HG03103 (cell line): Measurements from ENCODE around the gene DMRT1.
A peak's percentile ranks its signal among the peaks of the same experiment; 100 is the strongest.
"Not testable (repeated sequence)": the region's sequence is repeated elsewhere in the genome, so short reads cannot be mapped to it uniquely, and the experiment has no call there.

Source experiments
- ATAC-seq: cut with Tn5 transposase; IDR thresholded peaks from one replicate; pipeline ENCODE4 v1.9.1; 2021; ENCODE audit warnings: low read depth; ENCODE audit not compliant: unreplicated experiment

The DMRT1 gene

DNA sequence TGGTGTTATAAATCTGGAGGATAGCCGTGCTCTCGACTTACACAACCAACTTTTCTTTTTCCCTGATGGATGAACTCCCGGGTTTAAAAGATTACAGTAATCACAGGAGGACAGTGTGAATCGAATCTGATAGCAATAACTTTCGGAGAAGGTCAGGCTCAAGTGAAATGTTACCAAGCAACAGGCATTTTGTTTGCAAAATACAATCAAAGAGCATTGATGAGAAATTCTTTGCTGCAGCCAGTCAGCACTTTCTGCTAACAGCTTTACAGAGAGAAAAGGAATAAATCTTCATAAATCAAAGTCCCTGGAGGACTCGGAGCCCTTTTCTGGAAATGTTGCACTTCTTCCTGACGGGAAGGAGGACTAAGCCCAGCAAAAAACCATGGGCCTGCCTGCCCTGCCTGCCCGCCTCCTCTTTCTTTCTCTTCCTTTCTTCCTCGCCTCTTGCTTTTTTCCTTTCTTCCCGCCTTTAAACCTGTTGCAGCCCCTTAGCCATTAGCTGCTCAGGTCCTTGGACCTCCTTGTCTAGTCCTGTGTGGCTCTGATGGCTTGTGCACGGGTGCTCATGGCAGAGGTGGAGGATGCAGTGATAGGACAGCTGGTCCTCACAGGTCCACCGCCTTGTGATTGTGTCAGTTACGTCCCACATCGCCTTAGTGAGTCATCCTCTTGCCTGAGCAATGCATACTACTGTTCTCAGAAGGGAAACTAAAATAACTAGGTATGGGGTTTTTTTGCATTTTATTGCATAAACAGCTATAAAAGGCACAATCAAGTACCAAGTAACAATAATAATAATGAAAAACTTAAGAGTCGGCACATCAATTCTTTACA, 141.1 kb downstream of the DMRT1 start:
- ATAC-seq = no peak

DNA sequence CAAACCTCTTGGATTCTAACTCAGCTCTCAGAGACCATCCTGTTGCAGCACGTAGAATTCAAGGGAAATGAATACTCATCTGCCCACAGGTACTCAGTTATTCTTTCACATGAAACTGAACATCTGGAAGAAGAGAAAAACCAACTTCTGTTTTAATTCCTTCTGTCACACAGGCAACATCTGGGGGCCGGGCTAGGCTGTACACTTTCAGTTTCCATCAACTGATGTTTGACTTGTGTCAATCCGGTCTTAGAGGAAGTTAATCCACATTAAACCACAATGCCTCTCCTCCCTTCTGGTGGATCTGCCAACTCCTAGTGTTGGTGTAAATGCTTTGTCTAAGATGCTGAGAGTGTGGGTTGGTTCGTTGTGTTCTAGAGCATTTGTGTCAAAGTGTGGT, 152.5 kb downstream of the DMRT1 start:
- ATAC-seq = no peak

DNA sequence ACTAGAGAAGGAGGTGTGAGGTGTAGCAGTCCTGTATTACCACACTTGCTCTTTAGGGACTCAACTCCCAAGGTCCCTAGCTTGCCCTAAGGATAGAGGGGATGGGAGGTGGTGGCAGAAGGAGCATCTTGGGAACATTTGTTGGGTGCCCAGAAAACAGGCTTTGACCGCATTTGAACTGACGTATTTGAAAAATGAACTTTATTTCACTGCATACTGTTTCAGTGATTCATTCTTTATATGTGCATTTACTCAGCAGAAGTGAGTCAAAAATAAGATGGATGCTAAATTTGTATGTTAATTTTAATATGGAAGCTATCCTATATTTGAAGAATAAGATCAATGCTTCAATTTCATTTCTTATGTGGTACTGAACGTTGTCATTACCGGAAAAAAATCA, 153.7 kb downstream of the DMRT1 start:
- ATAC-seq = no peak

DNA sequence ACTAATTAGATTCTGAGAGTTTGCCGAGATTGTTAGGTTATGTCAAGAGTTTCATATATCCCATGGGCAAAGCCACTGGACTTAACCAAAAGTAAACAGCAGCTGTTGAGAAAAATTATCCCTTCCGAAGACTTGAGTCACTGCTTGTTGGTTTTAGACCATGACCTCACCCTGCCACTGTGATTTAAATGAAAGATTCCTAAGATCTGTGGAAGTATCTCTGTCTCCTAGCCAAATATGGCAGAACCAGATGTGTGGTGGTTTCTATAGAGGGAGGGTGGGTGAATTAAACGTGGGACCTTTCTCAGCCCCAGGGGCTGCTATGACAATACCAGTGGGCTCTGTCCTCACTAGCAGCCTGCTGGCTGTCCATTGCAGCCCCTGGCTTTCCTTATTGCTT, 154.3 kb downstream of the DMRT1 start:
- ATAC-seq = no peak

DNA sequence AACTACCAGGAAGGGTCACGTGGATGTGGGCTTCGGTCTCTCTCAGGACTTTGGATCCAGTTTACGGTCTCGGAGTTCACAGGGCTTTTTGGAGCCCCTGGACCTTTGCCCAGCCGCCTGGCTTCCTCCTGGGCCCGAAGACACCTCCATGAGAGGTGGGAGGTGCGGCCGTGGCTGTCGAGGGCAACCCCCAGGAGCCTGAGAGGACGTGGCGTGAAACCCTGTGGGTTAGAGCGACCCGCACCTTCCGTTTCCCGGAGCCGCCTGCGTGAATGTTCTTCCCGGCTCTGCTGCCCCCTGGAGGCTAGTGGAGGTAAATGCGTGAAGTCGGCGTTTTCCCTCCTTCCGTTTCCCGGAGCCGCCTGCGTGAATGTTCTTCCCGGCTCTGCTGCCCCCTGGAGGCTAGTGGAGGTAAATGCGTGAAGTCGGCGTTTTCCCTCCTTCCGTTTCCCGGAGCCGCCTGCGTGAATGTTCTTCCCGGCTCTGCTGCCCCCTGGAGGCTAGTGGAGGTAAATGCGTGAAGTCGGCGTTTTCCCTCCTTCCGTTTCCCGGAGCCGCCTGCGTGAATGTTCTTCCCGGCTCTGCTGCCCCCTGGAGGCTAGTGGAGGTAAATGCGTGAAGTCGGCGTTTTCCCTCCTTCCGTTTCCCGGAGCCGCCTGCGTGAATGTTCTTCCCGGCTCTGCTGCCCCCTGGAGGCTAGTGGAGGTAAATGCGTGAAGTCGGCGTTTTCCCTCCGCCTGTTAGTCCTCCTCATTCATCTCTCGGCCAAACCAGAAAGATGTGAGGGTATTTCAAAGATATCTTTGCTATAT, 157.0 kb downstream of the DMRT1 start:
- ATAC-seq = not testable (repeated sequence)

DNA sequence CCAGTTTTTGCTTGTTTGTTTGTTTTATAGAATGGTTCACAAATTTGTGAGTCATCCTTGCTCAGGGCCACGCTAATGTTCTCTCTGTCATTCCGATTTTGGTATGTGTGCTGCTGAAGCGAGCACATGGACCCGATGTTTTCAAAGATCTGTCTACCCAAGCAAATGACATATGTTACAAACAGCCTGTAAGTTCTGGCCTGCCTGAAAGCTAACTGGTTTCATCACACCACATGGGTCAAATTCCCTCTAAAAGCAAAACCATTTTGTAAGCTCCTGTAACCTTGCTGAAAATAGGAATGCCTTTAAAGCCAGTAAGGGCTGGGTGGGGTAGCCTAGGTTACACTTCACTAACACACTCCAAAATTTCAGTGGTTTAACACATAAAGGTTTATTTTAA, 160.3 kb downstream of the DMRT1 start:
- no peak for ATAC-seq

DNA sequence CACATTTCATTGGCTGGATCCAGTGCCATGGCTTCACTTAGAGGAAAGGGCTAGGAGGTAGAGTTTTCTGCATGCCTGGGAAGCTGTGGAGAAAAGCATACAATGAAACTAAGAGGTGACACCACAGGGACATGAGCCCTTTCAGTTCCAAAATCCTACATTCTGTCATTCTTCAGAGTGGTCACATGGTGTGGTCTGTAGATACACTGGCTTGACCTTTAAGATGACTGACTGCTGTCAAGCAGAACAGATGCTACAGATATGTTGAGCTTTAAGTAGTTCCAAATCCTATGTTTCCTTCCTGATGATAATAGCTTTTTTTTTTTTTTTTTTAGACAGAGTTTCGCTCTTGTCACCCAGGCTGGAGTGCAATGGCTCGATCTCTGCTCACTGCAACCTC, 161.2 kb downstream of the DMRT1 start:
- ATAC-seq = no peak

DNA sequence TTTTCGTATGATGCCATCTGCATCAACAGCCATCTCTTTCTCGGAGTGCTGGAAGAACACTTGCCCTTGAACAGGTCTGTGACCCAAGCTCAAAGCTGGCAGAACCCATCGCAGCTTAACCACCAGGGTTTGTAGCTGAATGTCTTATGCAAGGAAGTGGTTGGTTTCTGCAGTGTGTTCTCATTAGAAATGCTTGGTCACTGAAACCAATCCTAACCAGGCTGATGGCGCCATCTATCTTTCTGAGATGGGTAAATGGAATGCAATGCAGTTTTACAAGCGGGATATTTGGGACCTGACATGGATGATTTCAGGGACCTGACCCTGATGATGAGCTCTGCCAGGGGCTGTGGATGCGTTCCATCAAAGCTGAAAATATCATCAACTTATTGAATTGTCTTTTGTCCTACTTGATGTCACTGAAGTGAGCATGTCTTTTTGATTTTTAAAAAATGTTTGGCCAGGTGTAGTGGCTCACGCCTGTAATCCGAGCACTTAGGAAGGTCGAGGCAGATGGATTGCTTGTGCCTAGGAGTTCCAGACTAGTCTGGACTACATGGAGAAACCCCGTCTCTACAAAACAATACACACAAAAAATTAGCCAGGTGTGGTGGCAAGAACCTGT, 163.7 kb downstream of the DMRT1 start:
- peak; percentile 49 for ATAC-seq

DNA sequence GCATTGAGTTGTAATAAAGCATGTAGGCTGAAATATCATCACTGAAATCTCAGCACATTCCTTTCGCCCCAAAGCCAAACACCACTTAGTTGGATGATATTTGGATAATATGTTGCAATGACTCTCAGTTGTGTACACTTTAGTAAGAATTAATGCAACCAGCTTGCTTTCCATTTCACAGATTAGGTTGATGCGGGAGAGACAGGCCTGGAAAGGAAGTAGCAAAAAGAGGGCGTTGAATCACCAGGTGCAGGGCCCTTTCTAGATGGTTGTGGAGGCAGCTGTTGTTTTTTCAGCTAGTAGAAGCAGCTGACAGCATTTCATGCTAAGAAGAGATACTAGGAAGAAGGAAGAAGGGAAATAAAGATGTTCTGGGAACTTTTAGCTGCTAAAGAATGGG, 165.8 kb downstream of the DMRT1 start:
- no peak for ATAC-seq

DNA sequence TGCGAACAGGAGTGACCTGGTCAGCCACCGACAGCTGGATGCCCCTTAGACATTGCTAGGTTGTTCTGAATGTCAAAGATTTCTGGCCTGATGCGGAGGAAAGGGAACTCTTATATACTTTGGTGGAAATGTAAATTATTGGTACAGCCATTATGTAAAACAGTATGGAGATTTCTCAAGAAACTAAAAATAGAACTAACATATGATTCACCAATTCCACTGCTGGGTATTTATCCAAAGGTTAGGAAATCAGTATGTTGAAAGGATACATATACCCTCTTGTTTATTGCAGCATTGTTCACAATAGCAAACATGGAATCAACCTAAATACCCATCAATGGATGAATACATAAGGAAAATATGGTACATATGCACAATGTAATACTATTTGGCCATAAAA, 166.7 kb downstream of the DMRT1 start:
- ATAC-seq = no peak

DNA sequence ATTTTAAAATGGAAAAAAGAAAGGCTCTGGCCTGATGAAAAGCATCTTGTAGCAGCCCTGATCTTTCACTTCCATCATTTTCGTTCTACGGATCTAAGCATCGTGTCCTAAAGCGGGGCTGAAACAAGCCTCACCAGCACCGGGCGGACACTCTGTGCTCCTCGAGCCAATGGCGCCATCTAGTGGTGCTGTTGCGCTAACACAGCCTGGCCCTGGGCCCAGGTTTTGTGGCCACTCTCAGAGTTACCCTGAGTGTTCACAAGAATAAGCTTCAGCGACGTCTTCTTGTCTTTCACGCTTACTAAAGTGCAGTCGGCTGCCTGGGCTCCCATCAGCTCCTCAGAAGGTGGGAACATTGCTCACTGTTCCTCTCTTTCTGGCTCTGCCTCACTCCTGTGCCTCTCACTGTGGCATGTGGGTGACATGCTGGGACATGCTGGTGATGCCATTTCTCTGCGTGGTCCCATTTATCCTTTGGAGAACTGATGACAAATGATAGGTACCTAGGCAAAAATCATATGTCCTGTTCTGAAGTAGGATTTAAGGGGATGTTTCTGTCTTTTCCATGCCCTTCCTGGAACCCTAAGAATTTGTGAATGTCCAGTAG, 167.7 kb downstream of the DMRT1 start:
- peak; percentile 96 for ATAC-seq

DNA sequence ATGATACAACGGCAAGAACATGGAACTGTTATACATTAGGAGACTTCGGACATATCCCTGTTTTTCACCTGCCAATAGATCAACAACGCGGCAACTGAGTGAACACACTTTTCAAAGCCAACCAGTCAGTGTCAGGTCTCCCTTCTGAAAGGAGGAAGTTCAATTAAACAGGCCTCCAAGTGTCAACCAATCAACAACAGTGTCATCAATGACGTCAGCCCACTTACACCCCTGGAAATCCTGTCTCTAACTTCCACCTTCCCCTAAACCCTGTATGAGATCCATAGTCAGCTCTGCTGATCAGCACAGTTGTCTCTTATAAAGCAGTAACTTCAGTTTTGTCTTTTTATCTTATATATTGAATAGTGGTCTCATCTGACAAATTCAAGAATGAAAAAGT, 171.5 kb downstream of the DMRT1 start:
- no peak for ATAC-seq

DNA sequence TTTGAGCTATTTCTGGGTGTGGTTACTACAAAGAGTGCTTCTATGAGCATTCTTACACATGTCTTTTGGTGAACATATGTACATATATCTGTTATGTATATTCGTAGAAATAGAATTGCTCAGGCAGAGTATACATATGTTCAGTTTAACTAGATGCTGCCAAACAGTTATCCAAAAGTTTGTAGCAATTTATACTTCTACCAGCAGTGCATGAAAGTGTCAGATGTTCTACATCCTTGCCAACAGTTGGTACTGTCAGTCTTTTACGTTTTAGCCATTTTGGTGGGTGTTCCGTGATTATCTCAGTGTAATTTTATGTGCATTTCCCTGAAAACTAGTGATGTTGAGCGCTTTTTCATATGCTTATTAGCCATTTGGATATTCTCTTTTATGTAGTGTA, 172.7 kb downstream of the DMRT1 start:
- ATAC-seq = no peak

DNA sequence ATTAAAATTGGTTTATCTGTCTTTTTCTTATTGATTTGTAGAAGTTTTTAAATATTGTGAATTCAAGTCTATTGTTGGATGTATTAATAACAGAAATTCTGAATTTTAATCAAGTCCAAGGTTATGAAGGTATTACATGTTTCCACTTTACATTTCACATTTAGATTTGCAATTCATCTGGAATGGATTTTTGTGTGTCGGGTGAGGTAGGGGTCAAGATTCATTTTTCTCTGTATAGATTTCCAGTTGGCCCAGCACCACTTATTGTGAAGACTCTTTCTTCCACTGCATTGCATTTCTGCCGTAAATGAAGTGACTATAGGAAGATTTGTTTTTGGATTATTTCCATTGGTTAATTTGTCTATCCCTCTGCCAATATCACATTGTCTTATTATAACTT, 173.1 kb downstream of the DMRT1 start:
- no peak for ATAC-seq

DNA sequence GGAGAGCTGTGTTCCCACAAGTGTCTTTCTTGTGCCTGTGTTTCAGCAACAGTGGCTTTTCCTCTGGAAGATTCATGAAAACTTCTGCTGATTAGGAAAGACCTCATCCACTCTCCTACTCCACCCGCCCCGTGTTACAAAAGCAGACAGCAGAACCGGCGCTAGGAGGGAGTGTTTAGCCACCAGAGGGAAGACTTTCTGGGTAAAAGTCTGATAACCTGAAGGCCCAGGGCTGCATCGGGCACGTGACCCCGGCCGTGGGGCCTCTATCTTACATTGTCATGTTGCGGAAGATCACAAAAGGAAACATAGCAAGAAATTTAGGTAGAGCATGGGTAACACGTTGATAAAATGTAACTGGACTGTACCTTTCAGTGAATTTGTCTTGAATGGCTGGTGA, 176.6 kb downstream of the DMRT1 start:
- ATAC-seq = no peak
